M059J (cell line): ENCODE results near the gene C19orf67. TPM values are rescaled to one million over a fixed set of nuclear protein-coding genes. Genes with fewer than 3 reads are reported as not detected.

Source experiments
- total RNA-seq: library from RNA; depleted of rRNA; stranded (reverse); fragments of >200 nt; shearing (Covaris generic); gene quantifications from 2 replicates; pipeline ENCODE4 v1.2.3, GENCODE V29; 2014; rRNA removed

The C19orf67 gene
- total RNA-seq, 1 experiment from 2014 or later, result not detected

Other genes starting within 250 kb of the C19orf67 start
- gene NANOS3, start 208.6 kb downstream of the C19orf67 start, total RNA-seq, result not detected in 2 replicates
- 2.3 and 3.2 TPM in 2 replicates for gene BRME1, start 179.7 kb downstream of the C19orf67 start, total RNA-seq
- gene CC2D1A, start 179.6 kb downstream of the C19orf67 start, total RNA-seq, result 18.2 and 25.1 TPM in 2 replicates
- gene PODNL1, start 147.4 kb downstream of the C19orf67 start, total RNA-seq, result 2.8 TPM in 1 of 2 replicates, not detected in the other
- gene DCAF15, start 133.3 kb downstream of the C19orf67 start, total RNA-seq, result 14.5 and 20.9 TPM in 2 replicates
- gene RFX1, start 79.5 kb downstream of the C19orf67 start, total RNA-seq, result 1.5 and 3.1 TPM in 2 replicates
- gene RLN3, start 57.6 kb downstream of the C19orf67 start, total RNA-seq, result not detected in 2 replicates
- 2.3 and 4.8 TPM in 2 replicates for gene IL27RA, start 54.0 kb downstream of the C19orf67 start, total RNA-seq
- gene PALM3, start 23.7 kb downstream of the C19orf67 start, total RNA-seq, result 0.64 TPM in 1 of 2 replicates, not detected in the other
- gene MISP3, start 13.0 kb downstream of the C19orf67 start, total RNA-seq, result 2.2 TPM in 1 of 2 replicates, not detected in the other
- gene SAMD1, start 5.0 kb upstream of the C19orf67 start, total RNA-seq, result 10.5 and 43.2 TPM in 2 replicates
- gene PRKACA, start 32.0 kb upstream of the C19orf67 start, total RNA-seq, result 46.3 and 93.7 TPM in 2 replicates
- 117 and 169 TPM in 2 replicates for gene ASF1B, start 50.8 kb upstream of the C19orf67 start, total RNA-seq
- gene ADGRL1, start 120.4 kb upstream of the C19orf67 start, total RNA-seq, result 2.4 and 4.8 TPM in 2 replicates